HG03025 (cell line): Measurements from ENCODE around the gene RUNX1.
"Not testable (repeated sequence)": the region's sequence is repeated elsewhere in the genome, so short reads cannot be mapped to it uniquely, and the experiment has no call there.

Experiments used
- ATAC-seq: cut with Tn5 transposase; IDR thresholded peaks from one replicate; pipeline ENCODE4 v1.9.1; 2021; ENCODE audit warnings: mild to moderate bottlenecking, moderate library complexity; ENCODE audit not compliant: unreplicated experiment, low FRiP score

RUNX1 gene

GRCh38 chr21:34974162-34974981 lies 74.7 kb downstream of the RUNX1 start:
- peak; percentile 84 for ATAC-seq

- ATAC-seq: no peak
These were observed 75.4 kb downstream of the RUNX1 start for GRCh38 chr21:34973685-34974084.

GRCh38 chr21:34971656-34972055 lies 77.4 kb downstream of the RUNX1 start:
- ATAC-seq: no peak

- ATAC-seq: no peak
These were observed 78.5 kb downstream of the RUNX1 start for GRCh38 chr21:34970566-34970965.

- no peak for ATAC-seq
These were observed 79.0 kb downstream of the RUNX1 start for GRCh38 chr21:34970167-34970500.

GRCh38 chr21:34969423-34970166 lies 79.5 kb downstream of the RUNX1 start:
- ATAC-seq: no peak

GRCh38 chr21:34968414-34969333 lies 80.4 kb downstream of the RUNX1 start:
- ATAC-seq: no peak

GRCh38 chr21:34967509-34968289 lies 81.4 kb downstream of the RUNX1 start:
- ATAC-seq: no peak

GRCh38 chr21:34966881-34967280 lies 82.2 kb downstream of the RUNX1 start:
- ATAC-seq: not testable (repeated sequence)

GRCh38 chr21:34965200-34966174 lies 83.6 kb downstream of the RUNX1 start:
- ATAC-seq: no peak

- ATAC-seq: no peak
These were observed 86.4 kb downstream of the RUNX1 start for GRCh38 chr21:34962586-34963222.

- no peak for ATAC-seq
These were observed 87.0 kb downstream of the RUNX1 start for GRCh38 chr21:34962136-34962535.

- no peak for ATAC-seq
These were observed 88.4 kb downstream of the RUNX1 start for GRCh38 chr21:34960687-34961086.

- no peak for ATAC-seq
These were observed 89.5 kb downstream of the RUNX1 start for GRCh38 chr21:34959607-34960006.

- ATAC-seq: no peak
These were observed 91.1 kb downstream of the RUNX1 start for GRCh38 chr21:34958040-34958439.

GRCh38 chr21:34956416-34957316 lies 92.4 kb downstream of the RUNX1 start:
- no peak for ATAC-seq

- ATAC-seq: no peak
These were observed 95.2 kb downstream of the RUNX1 start for GRCh38 chr21:34953950-34954349.
